ENCODE measurements around the gene DNAJC17. TPM values are rescaled to one million over a fixed set of nuclear protein-coding genes. Genes with fewer than 3 reads are reported as not detected.
A peak's percentile ranks its signal among the peaks of the same experiment; 100 is the strongest.

DNAJC17 gene
- total and polyA plus RNA-seq, 4 donors, result 10.0 to 32.5 (median 19.9) TPM

GRCh38 chr15:40793216-40793989 is 13.9 kb downstream of the DNAJC17 start:
- no peak overlapping the region for H3K9ac ChIP-seq (ENCODE audit: low read depth in 1 of 2, low read length in 2 of 2)
- TF ChIP-seq CTCF (IDR thresholded peaks at IDR 0.05; ENCODE audit: low read depth, low read length, missing input control) (no peak), MAX (IDR thresholded peaks at IDR 0.05) (peak; percentile 81), HNF4A (conservative IDR thresholded peaks at IDR 0.05) (peak; percentile 99 to 100), HNF4G (IDR thresholded peaks at IDR 0.05) (peak; percentile 98), GABPA (IDR thresholded peaks at IDR 0.05 in 1 of 2, conservative IDR thresholded peaks at IDR 0.05 in 1 of 2) (no peak), RXRA (IDR thresholded peaks at IDR 0.05) (peak; percentile 96 to 99), NR2F2 (IDR thresholded peaks at IDR 0.05) (peak; percentile 95), FOXA2 (IDR thresholded peaks at IDR 0.05) (peak; percentile 38), JUND (IDR thresholded peaks at IDR 0.05) (peak; percentile 77 to 97), YY1 (IDR thresholded peaks at IDR 0.05) (peak; percentile 86), ZBTB33 (IDR thresholded peaks at IDR 0.05) (peak; percentile 83), ATF3 (IDR thresholded peaks at IDR 0.05) (peak; percentile 74), REST (IDR thresholded peaks at IDR 0.05) (peak; percentile 84), SP1 (IDR thresholded peaks at IDR 0.05) (peak; percentile 98), FOXA1 (IDR thresholded peaks at IDR 0.05) (peak; percentile 63), RAD21 (IDR thresholded peaks at IDR 0.05) (peak; percentile 34), EGR1 (IDR thresholded peaks at IDR 0.05; ENCODE audit: low read depth in 2 of 2) (no peak), TAF1 (conservative IDR thresholded peaks at IDR 0.05) (no peak)
- WGBS, result 41% methylated on average over 9 of the region's 9 CpGs

More at GRCh38 chr15:40793216-40793989, 13.9 kb downstream of the DNAJC17 start:
- peaks cover 2 to 9% (median 3%) of the 10 kb centered on the region in 4 donors for H3K4me1 ChIP-seq (ENCODE audit: control insufficient read depth in 4 of 4, insufficient read depth in 4 of 4, low read length in 3 of 4)
- no peaks in the 10 kb centered on the region for H3K9me3 ChIP-seq (ENCODE audit: control insufficient read depth in 4 of 4, low read length in 3 of 4)
- peak overlapping the region; percentile 65 to 75 for H3K27ac ChIP-seq (ENCODE audit: low read depth in 1 of 2, low read length in 2 of 2)
- H3K27me3 ChIP-seq (ENCODE audit: control insufficient read depth in 4 of 4, insufficient read depth in 4 of 4, low read length in 3 of 4), result no peaks in the 10 kb centered on the region
- DNase-seq (ENCODE audit: low spot score), result no peak
- peaks cover 0 to 5% (median under 1%) of the 10 kb centered on the region in 4 donors for H3K36me3 ChIP-seq (ENCODE audit: control insufficient read depth in 4 of 4, insufficient read depth in 3 of 4, low read depth in 1 of 4, low read length in 3 of 4)
- H3K4me3 ChIP-seq (ENCODE audit: low read depth in 1 of 3, low read length in 3 of 3), result no peak overlapping the region

All from liver (tissue), 9 donors.